NCI-H2107 (cell line): ENCODE data around the gene SOX5.

Experiments used
- DNase-seq: peaks from one replicate; lab custom pipeline; 2025; lab: John Stamatoyannopoulos, UW

Gene SOX5

DNA sequence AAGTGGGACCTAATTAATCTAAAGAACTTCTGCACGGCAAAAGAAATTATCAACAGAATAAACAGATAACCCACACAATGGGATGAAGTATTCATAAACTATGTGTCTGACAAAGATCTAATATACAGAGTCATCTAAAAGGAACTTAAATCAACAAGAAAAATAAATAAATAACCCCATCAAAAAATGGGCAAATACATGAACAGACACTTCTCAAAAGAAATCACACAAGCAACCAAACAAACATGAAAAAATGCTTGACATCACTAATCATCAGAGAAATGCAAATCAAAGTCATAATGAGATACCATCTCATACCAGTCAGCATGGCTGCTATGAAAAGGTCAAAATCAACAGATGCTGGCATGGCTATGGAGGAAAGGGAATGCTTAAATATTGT, 466.9 kb downstream of the SOX5 start:
- DNase-seq, result no peak
